ENCODE measurements around the gene KRT85.
"Not testable (repeated sequence)": the region's sequence is repeated elsewhere in the genome, so short reads cannot be mapped to it uniquely, and the experiment has no call there.

The KRT85 gene

DNA sequence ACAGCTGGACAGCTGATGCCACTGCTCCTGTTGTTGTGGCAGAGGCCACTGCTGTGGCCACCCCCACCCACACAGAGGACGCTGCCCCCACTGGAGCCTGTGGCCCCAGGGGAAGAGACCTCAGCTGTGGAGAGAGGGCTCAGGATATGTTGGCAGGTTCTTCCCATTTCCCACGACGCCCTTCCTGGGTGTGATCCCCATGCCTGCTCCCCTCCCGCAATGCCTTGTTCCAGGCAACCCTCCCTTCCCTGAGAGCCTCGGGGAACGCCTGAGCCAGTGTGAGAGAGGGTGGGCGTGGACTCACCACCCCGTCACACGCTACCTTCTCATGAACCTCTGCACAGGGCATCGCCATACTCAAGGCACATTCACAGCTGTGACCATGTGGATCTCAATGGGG is 44.5 kb upstream of the KRT85 start:
- Histone ChIP-seq H3K4me3 (ENCODE audit: low read depth, low read length) (no peak overlapping the region), H3K4me1 (ENCODE audit: control insufficient read depth, insufficient read depth, low read length) (no peaks in the 10 kb centered on the region), H3K36me3 (ENCODE audit: control insufficient read depth in 2 of 2, insufficient read depth in 1 of 2, low read length in 2 of 2) (no peaks in the 10 kb centered on the region), H3K27ac (ENCODE audit: extremely low read depth, low read depth, low read length) (no peak overlapping the region), H3K9me3 (ENCODE audit: control insufficient read depth, insufficient read depth, low read depth, low read length) (no peaks in the 10 kb centered on the region)
- ChIA-PET POLR2A (interaction anchor here (0.5 kb wide), 1 partner anchor 455 kb away, joined by 5 read pairs; no protein-coding TSS in a partner anchor), CTCF (interaction anchor here (1.3 to 2.3 kb wide), 3 partner anchors 13 to 31 kb away, joined by 4 to 7 read pairs (median 7); no protein-coding TSS in a partner anchor)
- TF ChIP-seq ZNF571 (tag by site-specific recombination; IDR thresholded peaks at IDR 0.05) (no peak), ZNF350 (tag by site-specific recombination; IDR thresholded peaks at IDR 0.05) (no peak), ZNF324 (tag by site-specific recombination; IDR thresholded peaks at IDR 0.05) (no peak), KLF17 (tag by site-specific recombination; IDR thresholded peaks at IDR 0.05) (peak; percentile 62; the same call in 1 of the 2 replicates), KLF1 (tag by site-specific recombination; IDR thresholded peaks at IDR 0.05) (peak; percentile 66), ZNF140 (tag by site-specific recombination; IDR thresholded peaks at IDR 0.05) (no peak), ZNF121 (tag by site-specific recombination; IDR thresholded peaks at IDR 0.05) (no peak), GLI2 (tag by site-specific recombination; IDR thresholded peaks at IDR 0.05; ENCODE audit: borderline replicate concordance, low read depth) (no peak), TRIM28 (IDR thresholded peaks at IDR 0.05; ENCODE audit: borderline replicate concordance, low read length) (no peak)
- TF ChIP-seq, protein P1, sequence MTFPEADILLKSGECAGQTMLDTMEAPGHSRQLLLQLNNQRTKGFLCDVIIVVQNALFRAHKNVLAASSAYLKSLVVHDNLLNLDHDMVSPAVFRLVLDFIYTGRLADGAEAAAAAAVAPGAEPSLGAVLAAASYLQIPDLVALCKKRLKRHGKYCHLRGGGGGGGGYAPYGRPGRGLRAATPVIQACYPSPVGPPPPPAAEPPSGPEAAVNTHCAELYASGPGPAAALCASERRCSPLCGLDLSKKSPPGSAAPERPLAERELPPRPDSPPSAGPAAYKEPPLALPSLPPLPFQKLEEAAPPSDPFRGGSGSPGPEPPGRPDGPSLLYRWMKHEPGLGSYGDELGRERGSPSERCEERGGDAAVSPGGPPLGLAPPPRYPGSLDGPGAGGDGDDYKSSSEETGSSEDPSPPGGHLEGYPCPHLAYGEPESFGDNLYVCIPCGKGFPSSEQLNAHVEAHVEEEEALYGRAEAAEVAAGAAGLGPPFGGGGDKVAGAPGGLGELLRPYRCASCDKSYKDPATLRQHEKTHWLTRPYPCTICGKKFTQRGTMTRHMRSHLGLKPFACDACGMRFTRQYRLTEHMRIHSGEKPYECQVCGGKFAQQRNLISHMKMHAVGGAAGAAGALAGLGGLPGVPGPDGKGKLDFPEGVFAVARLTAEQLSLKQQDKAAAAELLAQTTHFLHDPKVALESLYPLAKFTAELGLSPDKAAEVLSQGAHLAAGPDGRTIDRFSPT (tag by site-specific recombination; IDR thresholded peaks at IDR 0.05) = no peak
- TF ChIP-seq, protein P2, sequence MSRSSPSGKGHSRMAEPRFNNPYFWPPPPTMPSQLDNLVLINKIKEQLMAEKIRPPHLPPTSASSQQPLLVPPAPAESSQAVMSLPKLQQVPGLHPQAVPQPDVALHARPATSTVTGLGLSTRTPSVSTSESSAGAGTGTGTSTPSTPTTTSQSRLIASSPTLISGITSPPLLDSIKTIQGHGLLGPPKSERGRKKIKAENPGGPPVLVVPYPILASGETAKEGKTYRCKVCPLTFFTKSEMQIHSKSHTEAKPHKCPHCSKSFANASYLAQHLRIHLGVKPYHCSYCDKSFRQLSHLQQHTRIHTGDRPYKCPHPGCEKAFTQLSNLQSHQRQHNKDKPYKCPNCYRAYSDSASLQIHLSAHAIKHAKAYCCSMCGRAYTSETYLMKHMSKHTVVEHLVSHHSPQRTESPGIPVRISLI (tag by site-specific recombination; IDR thresholded peaks at IDR 0.05) = no peak

GRCh38 chr12:52410589-52411248 is 43.4 kb upstream of the KRT85 start:
- not testable (repeated sequence) for H3K36me3 ChIP-seq (ENCODE audit: control insufficient read depth in 2 of 2, insufficient read depth in 1 of 2, low read length in 2 of 2)

DNA sequence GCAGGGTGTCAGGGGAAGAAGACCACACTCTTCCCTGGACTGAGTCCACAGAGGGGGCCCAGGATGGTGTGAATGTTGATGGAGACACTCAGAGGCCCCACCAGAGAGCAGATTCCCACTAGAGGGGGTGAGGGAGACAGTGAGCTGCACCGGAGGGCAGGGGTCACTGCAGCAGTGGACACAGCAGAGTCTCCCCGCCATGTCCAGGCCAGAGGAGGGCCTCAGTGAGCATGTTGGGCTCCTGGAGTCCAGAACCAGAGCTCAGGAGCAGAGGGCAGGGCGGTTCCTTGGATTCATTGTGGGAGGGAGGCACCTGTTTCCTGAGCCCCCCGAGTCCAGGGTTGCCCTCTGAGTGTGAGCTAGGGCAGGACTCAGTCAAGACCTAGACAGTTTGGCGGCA is 40.6 kb upstream of the KRT85 start:
- TF ChIP-seq ZNF146 (tag by site-specific recombination; IDR thresholded peaks at IDR 0.05) = no peak
- TF ChIP-seq ZNF626 (tag by site-specific recombination; IDR thresholded peaks at IDR 0.05) = no peak
- TF ChIP-seq SALL2 (tag by site-specific recombination; IDR thresholded peaks at IDR 0.05; ENCODE audit: borderline replicate concordance) = no peak
- no peak for TF ChIP-seq ZNF341 (tag by site-specific recombination; IDR thresholded peaks at IDR 0.05; ENCODE audit: low read depth)
- TF ChIP-seq ZNF19 (tag by site-specific recombination; IDR thresholded peaks at IDR 0.05; ENCODE audit: low read depth) = no peak
- no peak for TF ChIP-seq ZNF777 (tag by site-specific recombination; IDR thresholded peaks at IDR 0.05; ENCODE audit: borderline replicate concordance)
- TF ChIP-seq OVOL3 (tag by site-specific recombination; IDR thresholded peaks at IDR 0.05) = no peak
- no peak for TF ChIP-seq ZBTB10 (tag by site-specific recombination; IDR thresholded peaks at IDR 0.05)
- H3K4me1 ChIP-seq (ENCODE audit: control insufficient read depth, insufficient read depth, low read length) = no peaks in the 10 kb centered on the region
- CTCF ChIA-PET = interaction anchor here (0.5 to 1.0 kb wide), 5 partner anchors 45 to 580 kb away, joined by 3 to 5 read pairs (median 3); no protein-coding TSS in a partner anchor
- H3K36me3 ChIP-seq (ENCODE audit: control insufficient read depth in 2 of 2, insufficient read depth in 1 of 2, low read length in 2 of 2) = no peaks in the 10 kb centered on the region
- H3K9me3 ChIP-seq (ENCODE audit: control insufficient read depth, insufficient read depth, low read depth, low read length) = no peaks in the 10 kb centered on the region
- no peak overlapping the region for H3K4me3 ChIP-seq (ENCODE audit: low read depth, low read length)
- H3K27ac ChIP-seq (ENCODE audit: extremely low read depth, low read depth, low read length) = no peak overlapping the region
- POLR2A ChIA-PET = no interaction called here

More at GRCh38 chr12:52410589-52411248, 43.4 kb upstream of the KRT85 start:
- CTCF ChIA-PET; H3K27ac ChIP-seq (ENCODE audit: extremely low read depth, low read depth, low read length); H3K9me3 ChIP-seq (ENCODE audit: control insufficient read depth, insufficient read depth, low read depth, low read length); H3K4me3 ChIP-seq (ENCODE audit: low read depth, low read length); H3K4me1 ChIP-seq (ENCODE audit: control insufficient read depth, insufficient read depth, low read length); POLR2A ChIA-PET: not testable (repeated sequence)
- peak; percentile 45 for TF ChIP-seq ZFHX2 (tag by site-specific recombination; conservative IDR thresholded peaks at IDR 0.05)
